Psoas muscle (tissue), 8 donors: ENCODE measurements around the gene VSTM4. TPM values are rescaled to one million over a fixed set of nuclear protein-coding genes. Genes with fewer than 3 reads are reported as not detected.

Experiments
- ATAC-seq, 4 donors: fragments of 200-7000 bp; cut with Tn5 transposase; one replicate each; pipeline ENCODE4 v1.9.1; 2020; ENCODE audit warnings: moderate library complexity in 3 of 4, mild to moderate bottlenecking in 2 of 4
- DNase-seq, 2 donors: peaks; one replicate each; pipeline ENCODE4 v3.0.0-alpha.2; 2020
- H3K27ac ChIP-seq: fragments of 200-600 bp; one replicate; pipeline ENCODE4 v1.8.0; 2022
- H3K27me3 ChIP-seq, 3 donors: fragments of 200-600 bp in 1 of 3; one replicate each; pipeline versions ENCODE4 v1.6.1 to v1.8.0; 2013 to 2022; ENCODE audit warnings: low read length in 2 of 3, mild to moderate bottlenecking in 2 of 3, moderate library complexity in 1 of 3; ENCODE audit not compliant: insufficient read depth in 3 of 3
- H3K36me3 ChIP-seq, 2 donors: fragments of 200-600 bp in 1 of 2; one replicate each; pipeline versions ENCODE4 v1.6.1 to v1.8.0; 2013 to 2022; ENCODE audit warnings: low read depth in 1 of 2, mild to moderate bottlenecking in 1 of 2, moderate library complexity in 1 of 2; ENCODE audit not compliant: insufficient read depth in 1 of 2
- H3K4me1 ChIP-seq: fragments of 200-600 bp; one replicate; pipeline ENCODE4 v1.8.0; 2022
- H3K4me3 ChIP-seq: fragments of 200-600 bp; one replicate; pipeline ENCODE4 v1.8.0; 2022; ENCODE audit warnings: mild to moderate bottlenecking
- H3K9me3 ChIP-seq: fragments of 200-600 bp; one replicate; pipeline ENCODE4 v1.8.0; 2022
- CTCF ChIP-seq: fragments of 200-600 bp; IDR thresholded peaks from one replicate; pipeline ENCODE4 v1.8.0; 2022; ENCODE audit warnings: antibody characterized with exemption
- WGBS, 3 donors: extraction: QIAGEN DNeasy Blood & Tissue Kit; methylation state at CpG; one replicate each; pipeline versions ENCODE4 v1.1.6 to v1.1.7; 2013; 5-methylcytosine and 5-hydroxymethylcytosine counted together
- intact Hi-C, 2 donors: fragments of 100-400 bp; cut with DNase I; formaldehyde crosslinking; loops; one replicate each; pipeline versions ENCODE4 v1.11.0 to v1.14.2; 2022
- polyA plus RNA-seq, 3 donors: library from polyadenylated mRNA; stranded (reverse); fragments of 200-250 nt; gene quantifications; one replicate each; pipeline ENCODE4 v1.2.3, GENCODE V29; 2013
- total RNA-seq, 4 donors: library from RNA; stranded (reverse); fragmentation: NEBNext Ultra II Directional in 2 of 4; extraction: Animal tissue kit (Norgen Biotek cat#: 25700) in 2 of 4; gene quantifications; one replicate each; pipeline versions ENCODE4 v1.2.1 to v1.2.4, GENCODE V29; 2021 to 2023
- donor health status: healthy with polysubstance abuse.
- donor health status: DM: no; HTN: no; CAD: no; lungs with moderate emphysema.
- donor health status: Bipolar disorder and iron deficiency.
- donor health status: healthy.
- donor health status: DM: yes; HTN: yes; CAD: no.
- donor health status: DM: no; HTN: no; CAD: no.
- donor health status: DM: no; HTN: no; CAD: no.
- donor health status: DM: yes; HTN: yes; CAD: no.

VSTM4 gene
- total and polyA plus RNA-seq, 7 donors = 1.0 to 4.4 (median 1.8) TPM

- DNase-seq (no peak), ATAC-seq (no peak)
- WGBS, 3 donors = 76 to 93% (median 84%) methylated on average over 5 of the region's 5 CpGs
- Histone ChIP-seq H3K9me3 (no peaks in the 10 kb centered on the region), H3K27ac (no peak overlapping the region), H3K27me3 (no peaks in the 10 kb centered on the region), H3K4me3 (no peak overlapping the region), H3K36me3 (no peaks in the 10 kb centered on the region), H3K4me1 (no peaks in the 10 kb centered on the region)
- intact Hi-C loops = loop anchor here (5.0 kb wide), 1 partner anchor 180 kb away; no protein-coding TSS in a partner anchor
- no peak for TF ChIP-seq CTCF
Observed at GRCh38 chr10:49162063-49162462, 46.7 kb upstream of the VSTM4 start.

DNA sequence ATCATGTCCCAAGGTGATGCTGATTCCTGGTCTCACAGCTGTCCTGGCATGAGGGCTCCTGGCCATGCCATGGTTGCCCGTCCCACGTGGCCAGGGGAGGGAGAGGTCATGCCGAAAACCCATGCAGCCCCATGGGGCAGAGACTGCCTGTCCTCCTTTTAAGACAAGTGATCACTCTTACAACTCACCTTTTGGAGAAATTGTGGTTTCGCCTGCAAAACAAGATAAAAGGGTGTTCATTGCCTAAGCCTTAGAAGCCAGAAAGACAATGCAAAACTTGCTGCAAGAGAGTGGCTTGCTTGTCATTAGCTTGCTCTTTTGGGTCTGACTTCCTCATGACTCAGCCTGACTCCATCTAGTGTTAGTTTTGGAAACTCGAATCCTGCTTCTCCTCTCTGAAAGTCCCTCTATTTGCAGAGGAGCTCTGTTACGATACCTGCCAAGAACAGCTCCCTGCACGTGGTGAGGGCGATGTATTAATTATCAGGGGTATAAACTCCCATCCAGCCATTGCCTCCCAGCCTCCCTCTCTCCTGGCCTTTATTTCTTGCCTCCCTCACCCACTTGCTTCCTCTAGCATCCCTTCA is 46.2 kb upstream of the VSTM4 start:
- H3K4me3 ChIP-seq = no peak overlapping the region

GRCh38 chr10:49160814-49161213 is 45.5 kb upstream of the VSTM4 start:
- Histone ChIP-seq H3K27me3 (no peaks in the 10 kb centered on the region), H3K4me1 (no peaks in the 10 kb centered on the region), H3K27ac (no peak overlapping the region), H3K9me3 (no peaks in the 10 kb centered on the region), H3K36me3 (no peaks in the 10 kb centered on the region), H3K4me3 (no peak overlapping the region)
- no peak for TF ChIP-seq CTCF
- ATAC-seq (no peak), DNase-seq (no peak)
- intact Hi-C loops = loop anchor here (5.0 kb wide), 1 partner anchor 179 kb away; no protein-coding TSS in a partner anchor
- 98 to 99% (median 99%) methylated on average over 5 of the region's 5 CpGs for WGBS, 3 donors

More for the DNA sequence above, 46.2 kb upstream of the VSTM4 start:
- no peaks in the 10 kb centered on the region for H3K36me3 ChIP-seq
- 29 to 46% (median 31%) methylated on average over 8 of the region's 8 CpGs for WGBS, 3 donors
- no peaks in the 10 kb centered on the region for H3K9me3 ChIP-seq
- DNase-seq (no peak), ATAC-seq (peak in 2 of 4 donors; percentile 36 to 54)
- TF ChIP-seq CTCF = peak; percentile 27
- H3K27ac ChIP-seq = no peak overlapping the region
- intact Hi-C loops = loop anchor here (5.0 kb wide), 1 partner anchor 179 kb away; no protein-coding TSS in a partner anchor
- H3K4me1 ChIP-seq = no peaks in the 10 kb centered on the region
- H3K27me3 ChIP-seq = no peaks in the 10 kb centered on the region

DNA sequence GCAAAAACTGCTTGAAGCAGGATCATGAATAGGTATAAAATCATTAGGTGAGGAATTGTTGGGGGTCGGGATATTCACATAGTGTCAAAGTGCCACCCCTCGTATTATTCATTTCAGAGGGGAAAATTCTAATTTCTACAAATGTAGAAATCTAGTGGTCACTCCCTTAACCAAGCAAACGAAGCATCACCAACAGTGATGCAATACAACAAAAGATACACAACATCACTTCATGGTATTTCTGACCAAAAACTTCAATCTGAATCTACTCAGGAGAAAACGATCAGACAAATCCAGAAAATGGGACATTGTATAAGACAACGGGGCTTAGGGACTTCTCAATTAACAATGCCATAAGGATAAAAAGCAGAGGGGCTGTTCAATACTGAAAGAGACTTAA is 44.8 kb upstream of the VSTM4 start:
- H3K4me1 ChIP-seq = no peaks in the 10 kb centered on the region
- intact Hi-C loops = loop anchor here (5.0 kb wide), 1 partner anchor 178 kb away; no protein-coding TSS in a partner anchor
- no peaks in the 10 kb centered on the region for H3K9me3 ChIP-seq
- ATAC-seq = no peak
- no peaks in the 10 kb centered on the region for H3K27me3 ChIP-seq
- H3K36me3 ChIP-seq = no peaks in the 10 kb centered on the region
- H3K27ac ChIP-seq = no peak overlapping the region
- H3K4me3 ChIP-seq = no peak overlapping the region
- DNase-seq = no peak
- 93 to 97% (median 96%) methylated on average over 5 of the region's 5 CpGs for WGBS, 3 donors
- TF ChIP-seq CTCF = no peak

GRCh38 chr10:49158915-49159314 is 43.6 kb upstream of the VSTM4 start:
- intact Hi-C loops = no loop called here
- DNase-seq = no peak
- no peak for TF ChIP-seq CTCF
- no peaks in the 10 kb centered on the region for H3K27me3 ChIP-seq
- H3K4me1 ChIP-seq = no peaks in the 10 kb centered on the region
- no peak overlapping the region for H3K27ac ChIP-seq
- H3K4me3 ChIP-seq = no peak overlapping the region
- 83 to 88% (median 87%) methylated on average over 3 of the region's 3 CpGs for WGBS, 3 donors
- ATAC-seq = no peak
- H3K9me3 ChIP-seq = no peaks in the 10 kb centered on the region
- H3K36me3 ChIP-seq = no peaks in the 10 kb centered on the region
